ENCODE data around the gene ITPR1.

DNA sequence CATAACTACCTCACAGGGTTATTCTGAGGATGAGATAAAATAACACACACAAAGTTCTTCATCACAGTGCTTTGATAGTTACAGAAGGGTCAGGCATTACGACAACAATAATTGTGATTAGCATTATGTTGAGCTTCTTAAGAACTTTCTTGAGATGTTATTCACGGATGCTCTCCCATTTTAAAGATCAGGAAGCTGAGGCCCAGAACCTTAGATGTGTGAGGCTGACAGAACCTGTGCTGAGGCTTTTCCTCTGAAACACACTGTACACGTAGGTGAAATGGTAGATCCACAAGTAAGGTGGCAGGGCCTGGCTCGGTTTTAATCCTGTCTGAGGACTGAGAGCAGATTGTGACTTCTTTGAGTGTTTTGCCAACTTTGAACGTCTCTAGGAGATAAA lies 274.9 kb downstream of the ITPR1 start:
- TF ChIP-seq, protein P1, sequence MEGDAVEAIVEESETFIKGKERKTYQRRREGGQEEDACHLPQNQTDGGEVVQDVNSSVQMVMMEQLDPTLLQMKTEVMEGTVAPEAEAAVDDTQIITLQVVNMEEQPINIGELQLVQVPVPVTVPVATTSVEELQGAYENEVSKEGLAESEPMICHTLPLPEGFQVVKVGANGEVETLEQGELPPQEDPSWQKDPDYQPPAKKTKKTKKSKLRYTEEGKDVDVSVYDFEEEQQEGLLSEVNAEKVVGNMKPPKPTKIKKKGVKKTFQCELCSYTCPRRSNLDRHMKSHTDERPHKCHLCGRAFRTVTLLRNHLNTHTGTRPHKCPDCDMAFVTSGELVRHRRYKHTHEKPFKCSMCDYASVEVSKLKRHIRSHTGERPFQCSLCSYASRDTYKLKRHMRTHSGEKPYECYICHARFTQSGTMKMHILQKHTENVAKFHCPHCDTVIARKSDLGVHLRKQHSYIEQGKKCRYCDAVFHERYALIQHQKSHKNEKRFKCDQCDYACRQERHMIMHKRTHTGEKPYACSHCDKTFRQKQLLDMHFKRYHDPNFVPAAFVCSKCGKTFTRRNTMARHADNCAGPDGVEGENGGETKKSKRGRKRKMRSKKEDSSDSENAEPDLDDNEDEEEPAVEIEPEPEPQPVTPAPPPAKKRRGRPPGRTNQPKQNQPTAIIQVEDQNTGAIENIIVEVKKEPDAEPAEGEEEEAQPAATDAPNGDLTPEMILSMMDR (IDR thresholded peaks at IDR 0.05), result no peak
- TF ChIP-seq POLR2A (IDR thresholded peaks at IDR 0.05), result no peak

Data from esophagus squamous epithelium (tissue), 4 donors.